Stimulated activated CD8-positive, alpha-beta memory T cell treated with anti-CD3 and anti-CD28 coated beads, Interleukin-4, amount 100 ng/mL, for 24 hours (primary cell): ENCODE results near the gene OR1A1.
"Not testable (repeated sequence)": the region's sequence is repeated elsewhere in the genome, so short reads cannot be mapped to it uniquely, and the experiment has no call there.

ENCODE experiments used
- DNase-seq: peaks from one replicate; pipeline ENCODE4 v3.0.0-alpha.2; 2020; ENCODE audit warnings: low read depth

The OR1A1 gene, protein sequence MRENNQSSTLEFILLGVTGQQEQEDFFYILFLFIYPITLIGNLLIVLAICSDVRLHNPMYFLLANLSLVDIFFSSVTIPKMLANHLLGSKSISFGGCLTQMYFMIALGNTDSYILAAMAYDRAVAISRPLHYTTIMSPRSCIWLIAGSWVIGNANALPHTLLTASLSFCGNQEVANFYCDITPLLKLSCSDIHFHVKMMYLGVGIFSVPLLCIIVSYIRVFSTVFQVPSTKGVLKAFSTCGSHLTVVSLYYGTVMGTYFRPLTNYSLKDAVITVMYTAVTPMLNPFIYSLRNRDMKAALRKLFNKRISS

DNA sequence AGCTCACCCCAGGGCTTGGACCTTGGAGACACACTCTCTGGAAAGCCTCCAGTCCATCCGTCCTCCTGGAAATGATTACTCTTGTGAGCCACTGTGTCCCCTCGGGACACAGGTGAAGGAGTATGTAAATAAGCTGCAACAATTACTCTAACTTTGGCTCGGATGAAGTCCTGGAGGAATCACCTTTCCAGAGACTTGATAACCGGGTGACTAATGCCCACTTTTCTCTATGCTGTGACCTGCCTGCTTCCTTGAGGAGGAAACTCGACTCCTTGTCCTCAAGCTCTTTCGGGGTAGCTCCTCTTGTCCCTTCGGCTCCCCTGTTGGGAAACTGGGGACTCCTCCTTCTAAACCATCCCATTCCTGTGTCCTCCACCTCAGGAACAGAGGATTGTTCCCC is at the start of gene OR1A1:
OR1A1 (plus strand) TSS at position 301 of the 400 bp plus-strand sequence. CDS start 7,954 bp downstream, outside the sequence.
- no peak for DNase-seq

- DNase-seq = no peak
These were observed 39.9 kb upstream of the OR1A1 start for GRCh38 chr17:3167574-3167973.

GRCh38 chr17:3189961-3190360 is 17.5 kb upstream of the OR1A1 start:
- no peak for DNase-seq

- no peak for DNase-seq
These were observed 10.2 kb upstream of the OR1A1 start, which contains the start of gene OR1A2 for GRCh38 chr17:3197219-3197618. OR1A2 (plus strand) TSS chr17:3197519; CDS start chr17:3197519, 0 bp downstream.

DNA sequence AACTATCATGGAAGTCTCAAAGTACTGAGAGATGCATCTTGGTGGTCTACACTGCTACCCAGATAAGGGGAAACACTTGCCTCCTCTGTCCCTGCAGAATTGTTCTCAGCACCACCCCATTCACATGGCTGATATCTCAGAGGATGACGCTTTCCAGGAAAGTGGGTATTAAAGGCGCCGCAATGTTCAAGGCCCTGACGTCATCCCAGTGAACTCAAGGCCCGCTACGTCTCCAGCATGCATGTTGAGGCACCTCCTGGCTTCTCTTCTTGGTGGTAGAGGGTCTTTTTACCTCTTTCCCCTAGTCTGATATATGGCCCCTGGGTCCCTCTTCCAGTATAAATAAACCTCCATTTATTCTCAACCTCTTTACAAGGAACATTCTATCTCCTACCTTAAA is 1.0 kb downstream of the OR1A1 start:
- no peak for DNase-seq

DNA sequence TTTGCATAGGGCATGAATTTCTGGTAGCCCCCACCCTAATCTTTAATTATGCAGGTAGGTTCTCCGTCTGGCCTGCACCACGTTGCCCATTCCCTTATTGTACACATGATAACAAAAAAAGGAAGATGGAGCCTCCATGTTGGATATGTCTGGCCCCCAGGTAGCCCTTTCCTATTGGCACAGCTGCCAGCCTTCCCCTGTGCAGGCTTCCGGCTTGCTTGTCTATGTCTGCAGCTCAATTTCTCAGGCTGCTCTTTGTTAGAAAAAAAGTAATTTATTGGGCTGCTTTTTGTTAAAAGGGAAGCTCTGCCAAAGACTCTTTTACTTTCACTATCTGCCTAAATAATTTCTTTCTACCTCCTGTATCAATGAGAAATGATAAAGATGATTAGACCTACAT is 5.5 kb downstream of the OR1A1 start:
- DNase-seq = no peak

GRCh38 chr17:3213587-3213986 is 6.1 kb downstream of the OR1A1 start:
- no peak for DNase-seq

- DNase-seq = not testable (repeated sequence)
These were observed 12.5 kb downstream of the OR1A1 start for GRCh38 chr17:3219978-3220377.

DNA sequence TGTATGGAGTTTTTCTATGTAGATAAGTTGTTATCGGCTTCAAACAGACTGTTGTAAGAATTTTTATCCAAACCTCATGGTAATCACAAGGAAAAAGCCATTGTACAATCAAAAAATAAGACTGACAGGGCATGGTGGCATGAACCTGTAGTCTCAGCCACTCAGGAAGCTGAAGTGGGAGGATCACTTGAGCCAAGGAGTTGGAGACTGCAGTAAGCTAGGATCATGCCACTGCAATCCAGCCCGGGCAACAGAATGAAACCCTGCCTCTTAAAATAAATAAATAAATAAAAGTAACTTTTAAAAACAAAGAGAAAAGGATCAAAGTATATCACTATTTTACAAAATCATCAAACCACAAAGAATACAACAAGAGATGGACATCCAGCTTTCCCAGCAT is 14.4 kb downstream of the OR1A1 start:
- DNase-seq = no peak

DNA sequence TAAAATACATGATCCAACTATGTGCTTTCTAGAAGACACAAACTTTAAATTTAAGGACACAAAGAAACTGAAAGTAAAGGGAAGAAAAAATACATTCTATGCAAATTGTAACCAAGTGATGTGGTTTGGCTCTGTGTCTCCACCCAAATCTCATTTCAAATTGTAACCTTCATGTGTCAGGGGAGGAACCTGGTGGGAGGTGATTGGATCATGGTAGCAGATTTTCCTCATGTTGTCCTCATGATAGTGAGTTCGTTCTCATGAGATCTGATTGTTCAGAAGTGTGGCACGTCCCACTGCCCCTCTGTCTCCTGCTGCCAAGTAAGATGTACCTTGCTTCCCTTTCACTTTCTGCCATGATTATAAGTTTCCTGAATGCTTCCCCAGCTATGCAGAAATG is 15.0 kb downstream of the OR1A1 start:
- DNase-seq = no peak

GRCh38 chr17:3224721-3225352 is 17.4 kb downstream of the OR1A1 start:
- not testable (repeated sequence) for DNase-seq

DNA sequence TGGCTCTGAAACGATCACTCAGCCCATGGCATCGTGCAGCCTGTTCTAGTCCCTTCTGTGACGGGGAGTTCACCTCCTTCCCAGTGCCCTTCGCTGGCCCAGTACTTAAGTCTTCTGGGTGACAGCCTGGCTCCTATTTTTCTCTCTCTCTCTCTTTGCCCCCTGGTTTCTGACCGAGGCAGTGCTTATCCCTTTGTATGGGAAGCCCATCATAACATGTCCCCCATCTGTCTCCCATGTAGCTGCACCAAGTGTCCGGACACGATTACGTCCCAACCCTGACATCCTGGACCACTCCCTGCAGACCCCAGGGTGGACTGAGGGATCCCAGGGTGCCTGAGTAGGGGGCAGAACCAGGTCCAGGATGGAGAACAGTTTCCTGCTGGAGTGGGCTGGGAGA is 24.8 kb downstream of the OR1A1 start:
- not testable (repeated sequence) for DNase-seq

DNA sequence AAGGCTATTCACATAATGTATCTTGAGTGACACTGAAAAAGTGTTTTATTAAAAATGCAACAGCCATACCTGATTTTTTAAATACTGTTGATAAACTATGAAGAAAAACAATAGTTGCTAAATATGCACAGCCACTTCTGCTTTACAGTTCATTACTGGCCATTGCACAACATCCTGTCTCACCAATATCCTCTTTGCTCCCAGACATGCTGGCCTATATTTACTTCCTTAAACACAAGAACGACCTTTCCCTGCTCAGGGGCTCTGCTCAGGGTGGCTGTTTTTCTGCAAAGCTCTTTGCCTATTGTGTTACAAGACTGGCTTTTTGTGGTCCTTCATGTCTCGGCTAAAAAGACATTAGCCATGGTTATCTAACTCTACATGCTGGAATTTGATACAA is 31.2 kb downstream of the OR1A1 start:
- DNase-seq = not testable (repeated sequence)

DNA sequence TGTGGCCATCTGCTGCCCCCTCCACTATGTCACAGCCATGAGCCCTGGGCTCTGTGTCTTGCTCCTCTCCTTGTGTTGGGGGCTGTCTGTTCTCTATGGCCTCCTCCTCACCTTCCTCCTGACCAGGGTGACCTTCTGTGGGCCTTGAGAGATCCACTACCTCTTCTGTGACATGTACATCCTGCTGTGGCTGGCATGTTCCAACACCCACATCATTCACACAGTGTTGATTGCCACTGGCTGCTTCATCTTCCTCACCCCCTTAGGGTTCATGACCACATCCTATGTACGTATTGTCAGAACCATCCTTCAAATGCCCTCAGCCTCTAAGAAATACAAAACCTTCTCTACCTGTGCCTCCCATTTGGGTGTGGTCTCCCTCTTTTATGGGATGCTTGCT is 33.6 kb downstream of the OR1A1 start:
- DNase-seq = not testable (repeated sequence)

- not testable (repeated sequence) for DNase-seq
These were observed 37.4 kb downstream of the OR1A1 start for GRCh38 chr17:3244841-3245240.

DNA sequence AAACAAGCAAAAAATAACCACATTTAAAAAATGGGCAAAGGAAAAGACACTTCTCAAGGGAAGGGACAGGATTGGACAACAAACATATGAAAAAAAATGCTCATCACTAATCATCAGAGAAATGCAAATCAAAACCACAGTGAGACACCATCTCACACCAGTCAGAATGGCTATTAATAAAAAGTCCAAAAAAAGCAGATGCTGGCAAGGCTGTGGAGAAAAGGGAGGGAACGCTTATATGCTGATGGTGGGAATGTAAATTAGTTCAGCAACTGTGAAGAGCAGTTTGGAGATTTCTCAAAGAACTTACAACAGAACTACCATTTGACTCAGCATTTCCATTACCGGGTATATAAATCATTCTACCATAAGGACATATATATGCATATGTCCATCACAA is 41.5 kb downstream of the OR1A1 start:
- DNase-seq = not testable (repeated sequence)

- no peak for DNase-seq
These were observed 49.1 kb downstream of the OR1A1 start for GRCh38 chr17:3256575-3256974.

DNA sequence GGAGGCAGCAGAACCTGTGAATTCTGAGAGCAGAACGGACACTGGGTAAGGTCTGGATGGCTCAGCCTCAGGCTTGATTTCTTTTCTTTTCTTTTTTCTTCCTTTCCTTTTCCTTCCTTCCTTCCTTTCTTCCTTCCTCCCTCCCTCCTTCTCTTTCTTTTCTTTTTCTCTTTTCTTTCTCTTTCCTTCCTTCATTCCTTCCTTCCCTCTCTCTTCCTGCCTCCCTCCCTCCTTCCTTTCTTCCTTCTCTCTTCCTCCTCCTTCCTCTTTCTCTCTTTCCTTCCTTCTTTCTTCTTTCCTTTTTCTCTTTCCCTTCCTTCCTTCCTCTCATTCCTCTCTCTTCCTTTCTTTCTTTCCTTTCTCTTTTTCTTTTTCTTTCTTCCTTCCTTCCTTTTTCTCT is 52.7 kb downstream of the OR1A1 start:
- no peak for DNase-seq

DNA sequence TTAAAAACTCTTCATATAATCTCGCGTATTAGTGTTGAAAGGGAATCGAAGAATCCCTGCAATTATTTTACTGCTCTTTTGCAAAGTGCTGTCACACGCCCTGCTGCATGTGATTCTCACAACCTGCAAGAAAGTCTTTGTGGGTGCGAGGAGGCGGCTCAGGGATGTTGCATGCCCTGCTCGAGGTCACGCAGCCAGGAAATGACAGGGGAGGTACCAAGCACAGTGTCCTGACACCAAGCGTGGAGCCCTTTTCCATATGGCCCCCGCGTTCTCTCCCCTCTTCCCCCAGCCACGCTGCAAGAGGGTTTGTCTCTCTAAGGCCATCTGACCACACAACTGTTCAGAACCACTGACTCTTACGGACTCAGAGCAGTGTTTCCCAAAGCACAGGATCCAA is 53.1 kb downstream of the OR1A1 start:
- no peak for DNase-seq
